Measurements from ENCODE around the gene CDC42BPA.
A peak's percentile ranks its signal among the peaks of the same experiment; 100 is the strongest.

The CDC42BPA gene

DNA sequence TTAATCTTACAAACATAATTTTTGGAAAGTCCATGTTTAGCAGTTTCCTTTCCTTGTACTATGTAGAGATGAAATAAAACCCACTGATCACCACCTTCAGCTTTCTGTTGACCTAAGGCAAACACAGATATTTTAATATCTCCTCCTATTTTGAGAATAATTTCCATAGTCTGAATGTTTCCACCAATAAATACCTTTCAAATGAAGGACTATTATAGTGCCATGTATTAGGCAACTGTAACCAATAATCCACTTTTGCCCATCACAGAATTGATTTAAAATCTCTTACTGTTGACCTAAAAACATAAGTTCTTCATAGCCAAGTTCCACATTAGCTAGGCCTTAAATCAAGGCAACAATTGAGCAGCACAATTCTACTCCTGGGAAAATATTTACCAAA is 1.8 kb downstream of the CDC42BPA start:
- H3K27ac ChIP-seq (ENCODE audit: low read depth, low read length) = peak overlapping the region; percentile 99
- peak overlapping the region; percentile 95 to 97 for H3K4me3 ChIP-seq (ENCODE audit: low read depth in 1 of 2, low read length in 2 of 2)
- H3K36me3 ChIP-seq (ENCODE audit: insufficient read depth, low read length) = no peaks in the 10 kb centered on the region
- H3K27me3 ChIP-seq (ENCODE audit: control insufficient read depth in 1 of 2, insufficient read depth in 2 of 2, low read length in 2 of 2) = no peaks in the 10 kb centered on the region
- H3K9me3 ChIP-seq (ENCODE audit: low read length) = no peaks in the 10 kb centered on the region
- H3K9ac ChIP-seq (ENCODE audit: low read length) = peak overlapping the region; percentile 35
- H3K4me1 ChIP-seq (ENCODE audit: insufficient read depth, low read length) = peaks cover 13% of the 10 kb centered on the region

DNA sequence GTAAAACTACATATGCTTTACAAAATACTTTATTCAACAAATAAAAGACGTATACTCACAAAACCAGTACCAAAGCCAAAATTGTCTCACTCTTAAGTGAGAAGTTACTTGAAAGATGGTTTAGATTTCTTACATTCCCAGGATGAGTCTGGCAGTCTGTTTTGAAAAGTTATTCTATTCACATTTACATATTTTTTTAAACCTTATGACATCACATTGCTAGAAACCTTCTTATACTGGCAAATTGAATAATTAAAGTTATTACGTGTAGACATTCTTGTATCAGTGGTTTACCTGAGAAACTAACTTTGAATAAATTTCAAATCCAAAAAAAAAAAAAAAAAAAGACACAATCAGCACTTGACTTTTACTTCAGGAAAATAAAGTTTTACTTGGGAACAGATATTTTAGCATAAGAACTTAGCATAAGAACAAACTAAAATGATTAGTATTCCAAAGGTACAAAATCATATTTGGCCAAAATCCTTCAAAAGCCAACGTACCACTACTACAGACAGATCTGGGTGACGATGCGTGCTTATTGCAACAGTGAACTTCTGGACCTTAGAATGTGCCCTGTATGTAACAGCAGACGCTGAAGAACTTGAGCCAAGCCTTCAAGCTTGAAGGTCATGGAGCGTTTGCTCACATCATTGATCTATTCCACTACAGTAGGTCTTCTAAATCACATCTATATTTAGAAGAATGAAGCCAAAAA is 2.5 kb downstream of the CDC42BPA start:
- no peaks in the 10 kb centered on the region for H3K36me3 ChIP-seq (ENCODE audit: insufficient read depth, low read length)
- H3K9ac ChIP-seq (ENCODE audit: low read length) = peak overlapping the region; percentile 35
- H3K4me3 ChIP-seq (ENCODE audit: low read depth in 1 of 2, low read length in 2 of 2) = peak overlapping the region; percentile 95 to 97
- H3K27ac ChIP-seq (ENCODE audit: low read depth, low read length) = peak overlapping the region; percentile 52
- H3K9me3 ChIP-seq (ENCODE audit: low read length) = no peaks in the 10 kb centered on the region
- H3K27me3 ChIP-seq (ENCODE audit: control insufficient read depth in 1 of 2, insufficient read depth in 2 of 2, low read length in 2 of 2) = no peaks in the 10 kb centered on the region
- H3K4me1 ChIP-seq (ENCODE audit: insufficient read depth, low read length) = peaks cover 13% of the 10 kb centered on the region

DNA sequence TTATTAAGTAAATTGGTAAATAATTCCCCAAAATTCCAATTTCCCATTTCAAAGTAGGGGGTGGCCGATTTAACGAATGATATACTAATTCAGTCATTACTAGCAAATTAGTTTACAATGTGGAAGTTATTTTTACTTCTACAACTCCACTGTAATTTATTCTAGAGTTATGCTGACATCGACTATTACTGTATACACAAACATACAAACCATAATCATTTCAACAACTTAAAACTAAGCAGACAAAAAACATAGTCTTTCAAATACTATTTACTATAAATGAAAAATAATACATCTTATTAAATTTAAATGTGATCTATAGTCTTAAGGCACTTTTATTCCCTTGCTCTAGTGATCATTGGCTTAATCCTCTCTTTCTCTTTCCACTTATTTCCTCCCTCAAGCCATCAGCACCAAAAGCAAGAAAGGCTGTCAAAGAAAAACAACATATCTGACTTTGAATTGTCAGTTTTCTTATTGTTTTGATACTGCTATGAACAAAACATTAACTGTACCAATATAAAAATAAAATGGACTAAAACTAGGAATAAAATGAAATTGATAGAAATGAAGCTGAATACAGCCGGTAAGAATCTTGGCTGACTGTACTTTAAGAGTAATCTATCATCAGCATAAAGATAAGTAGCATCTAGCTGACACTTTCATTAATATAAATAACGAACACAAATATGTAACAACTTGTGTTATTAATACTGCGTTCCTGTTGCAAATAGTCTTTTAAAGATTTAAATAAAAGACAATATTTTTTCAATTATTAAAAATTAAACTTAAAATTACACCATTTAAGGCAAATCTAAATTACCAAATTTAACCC is 4.1 kb downstream of the CDC42BPA start:
- Histone ChIP-seq H3K27me3 (ENCODE audit: control insufficient read depth in 1 of 2, insufficient read depth in 2 of 2, low read length in 2 of 2) (no peaks in the 10 kb centered on the region), H3K4me3 (ENCODE audit: low read depth in 1 of 2, low read length in 2 of 2) (no peak overlapping the region), H3K9ac (ENCODE audit: low read length) (no peak overlapping the region), H3K27ac (ENCODE audit: low read depth, low read length) (no peak overlapping the region), H3K9me3 (ENCODE audit: low read length) (no peaks in the 10 kb centered on the region), H3K4me1 (ENCODE audit: insufficient read depth, low read length) (peaks cover 14% of the 10 kb centered on the region), H3K36me3 (ENCODE audit: insufficient read depth, low read length) (no peaks in the 10 kb centered on the region)

DNA sequence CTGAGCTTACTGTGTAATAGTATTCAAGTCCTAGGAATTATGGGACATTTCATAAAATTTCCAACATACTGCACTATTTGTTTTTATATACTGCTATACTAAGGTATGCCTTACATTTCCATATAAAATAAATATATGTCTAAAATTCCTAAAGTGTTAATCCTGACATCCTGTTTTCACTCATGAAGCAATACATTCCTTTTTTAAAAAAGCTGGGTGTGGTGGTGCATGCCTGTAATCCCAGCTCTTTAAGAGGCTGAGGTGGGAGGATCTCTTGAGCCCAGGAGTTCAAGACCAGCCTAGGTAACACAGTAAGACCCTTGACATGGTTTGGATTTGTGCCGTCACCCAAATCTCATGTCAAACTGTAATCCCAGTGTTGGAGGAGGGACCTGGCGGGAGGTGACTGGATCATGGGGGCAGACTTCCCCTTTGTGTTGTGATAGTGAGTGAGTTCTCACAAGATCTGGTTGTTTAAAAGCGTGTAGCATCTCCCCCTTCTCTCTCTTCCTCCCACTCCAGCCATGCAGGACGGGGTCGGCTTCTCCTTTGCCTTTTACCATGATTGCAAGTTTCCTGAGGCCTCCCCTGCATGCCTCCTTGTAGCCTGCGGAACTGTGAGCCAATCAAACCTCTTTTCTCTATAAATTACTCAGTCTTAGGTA is 5.8 kb downstream of the CDC42BPA start:
- Histone ChIP-seq H3K9me3 (ENCODE audit: low read length) (no peaks in the 10 kb centered on the region), H3K4me3 (ENCODE audit: low read depth in 1 of 2, low read length in 2 of 2) (no peak overlapping the region), H3K9ac (ENCODE audit: low read length) (no peak overlapping the region), H3K27ac (ENCODE audit: low read depth, low read length) (no peak overlapping the region), H3K27me3 (ENCODE audit: control insufficient read depth in 1 of 2, insufficient read depth in 2 of 2, low read length in 2 of 2) (no peaks in the 10 kb centered on the region), H3K36me3 (ENCODE audit: insufficient read depth, low read length) (no peaks in the 10 kb centered on the region), H3K4me1 (ENCODE audit: insufficient read depth, low read length) (peaks cover 18% of the 10 kb centered on the region)

DNA sequence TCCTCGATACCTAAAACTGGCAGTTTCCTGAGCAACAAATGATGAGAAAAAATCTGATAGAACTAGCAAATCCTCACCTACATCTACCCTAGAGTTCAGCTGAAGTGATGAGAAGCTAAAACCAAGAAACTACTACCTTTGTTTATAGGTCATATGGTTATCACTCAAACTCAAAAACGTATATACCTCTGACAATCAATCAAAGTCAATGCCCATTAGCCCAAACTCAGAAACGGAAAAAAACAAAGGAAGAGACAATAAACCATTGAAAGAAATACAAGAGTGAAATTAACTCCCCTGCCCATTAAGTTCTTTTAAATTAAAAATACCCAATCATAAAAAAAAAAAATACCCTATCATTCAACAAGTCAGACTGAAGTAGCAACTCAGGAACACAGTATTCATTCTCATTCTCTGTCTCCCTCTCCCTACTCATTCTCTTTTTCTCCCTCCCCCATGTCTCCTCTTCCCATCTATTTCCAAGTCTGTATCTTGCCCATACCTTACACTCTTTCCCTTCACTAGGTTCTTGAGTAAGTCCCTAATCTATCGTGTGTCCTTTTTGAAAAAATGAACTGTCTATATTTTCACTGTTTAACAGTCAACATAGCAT is 6.8 kb downstream of the CDC42BPA start:
- Histone ChIP-seq H3K4me3 (ENCODE audit: low read depth in 1 of 2, low read length in 2 of 2) (no peak overlapping the region), H3K36me3 (ENCODE audit: insufficient read depth, low read length) (no peaks in the 10 kb centered on the region), H3K27ac (ENCODE audit: low read depth, low read length) (no peak overlapping the region), H3K9ac (ENCODE audit: low read length) (no peak overlapping the region), H3K27me3 (ENCODE audit: control insufficient read depth in 1 of 2, insufficient read depth in 2 of 2, low read length in 2 of 2) (no peaks in the 10 kb centered on the region), H3K4me1 (ENCODE audit: insufficient read depth, low read length) (peaks cover 25% of the 10 kb centered on the region), H3K9me3 (ENCODE audit: low read length) (no peaks in the 10 kb centered on the region)

DNA sequence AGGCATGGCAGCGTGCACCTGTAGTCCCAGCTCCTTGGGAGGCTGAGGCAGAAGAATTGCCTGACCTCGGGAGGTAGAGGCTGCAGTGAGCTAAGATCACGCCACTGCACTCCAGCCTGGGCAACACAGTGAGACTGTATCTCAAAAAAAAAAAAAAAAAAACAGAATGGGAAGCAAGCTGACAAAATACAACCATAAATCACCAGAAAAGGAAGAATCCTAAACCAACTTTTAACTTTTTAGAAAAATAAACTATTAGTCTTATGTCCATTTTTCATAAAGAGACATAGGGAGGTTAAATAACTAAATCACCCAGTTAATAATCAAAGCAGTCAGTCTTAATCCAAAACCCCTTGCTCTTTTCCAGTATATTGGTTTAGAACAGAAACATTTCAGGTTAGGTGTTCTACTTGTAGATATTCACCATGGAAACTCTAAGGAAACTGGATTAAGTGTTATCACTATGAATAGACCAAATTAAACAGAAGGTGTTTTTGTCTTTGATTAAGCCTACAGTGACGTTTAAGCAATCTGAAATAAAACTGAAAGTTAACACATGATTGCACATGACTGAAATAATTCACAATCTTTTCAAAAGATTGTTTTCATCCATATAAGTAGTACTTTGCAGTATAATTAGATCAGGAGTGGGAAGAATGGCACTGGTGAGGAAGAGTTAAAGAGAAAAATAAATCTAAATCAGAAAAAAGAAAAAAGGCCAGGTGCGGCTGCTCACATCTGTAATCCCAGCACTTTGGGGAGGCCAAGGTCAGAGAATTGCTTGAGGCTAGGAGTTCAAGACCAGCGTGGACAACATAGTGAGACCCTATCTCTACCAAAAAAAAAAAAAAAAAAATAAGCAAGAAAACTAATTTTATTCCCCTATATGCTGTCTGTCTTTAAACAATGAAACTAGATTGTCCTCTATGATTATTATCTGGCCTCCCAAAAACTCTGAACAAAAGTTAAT is 9.6 kb downstream of the CDC42BPA start:
- no peaks in the 10 kb centered on the region for H3K9me3 ChIP-seq (ENCODE audit: low read length)
- no peak overlapping the region for H3K4me3 ChIP-seq (ENCODE audit: low read depth in 1 of 2, low read length in 2 of 2)
- H3K4me1 ChIP-seq (ENCODE audit: insufficient read depth, low read length) = peaks cover 24% of the 10 kb centered on the region
- no peaks in the 10 kb centered on the region for H3K27me3 ChIP-seq (ENCODE audit: control insufficient read depth in 1 of 2, insufficient read depth in 2 of 2, low read length in 2 of 2)
- H3K36me3 ChIP-seq (ENCODE audit: insufficient read depth, low read length) = no peaks in the 10 kb centered on the region
- no peak overlapping the region for H3K9ac ChIP-seq (ENCODE audit: low read length)
- no peak overlapping the region for H3K27ac ChIP-seq (ENCODE audit: low read depth, low read length)

DNA sequence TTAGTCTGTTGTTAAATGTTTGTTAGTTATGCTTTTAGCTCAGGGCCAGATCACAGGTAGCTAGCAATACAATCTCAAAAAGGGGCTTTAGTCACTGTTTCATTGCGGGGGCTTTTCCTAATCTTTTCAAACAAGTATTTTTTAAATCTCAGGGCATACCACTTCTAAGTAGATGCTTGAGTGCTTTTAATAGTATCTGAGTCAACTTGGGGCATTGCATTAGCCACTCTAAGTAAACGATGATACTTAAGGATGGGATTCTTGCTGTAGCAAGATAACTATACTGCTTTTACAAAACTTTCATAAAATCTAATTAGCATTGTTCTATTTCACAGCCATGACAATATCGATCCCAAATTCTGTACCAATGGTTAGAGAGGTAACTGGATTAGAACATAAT is 11.6 kb downstream of the CDC42BPA start:
- no peaks in the 10 kb centered on the region for H3K36me3 ChIP-seq (ENCODE audit: insufficient read depth, low read length)
- no peak overlapping the region for H3K27ac ChIP-seq (ENCODE audit: low read depth, low read length)
- no peaks in the 10 kb centered on the region for H3K27me3 ChIP-seq (ENCODE audit: control insufficient read depth in 1 of 2, insufficient read depth in 2 of 2, low read length in 2 of 2)
- H3K4me3 ChIP-seq (ENCODE audit: low read depth in 1 of 2, low read length in 2 of 2) = no peak overlapping the region
- no peak overlapping the region for H3K9ac ChIP-seq (ENCODE audit: low read length)
- no peaks in the 10 kb centered on the region for H3K9me3 ChIP-seq (ENCODE audit: low read length)
- peaks cover 14% of the 10 kb centered on the region for H3K4me1 ChIP-seq (ENCODE audit: insufficient read depth, low read length)

DNA sequence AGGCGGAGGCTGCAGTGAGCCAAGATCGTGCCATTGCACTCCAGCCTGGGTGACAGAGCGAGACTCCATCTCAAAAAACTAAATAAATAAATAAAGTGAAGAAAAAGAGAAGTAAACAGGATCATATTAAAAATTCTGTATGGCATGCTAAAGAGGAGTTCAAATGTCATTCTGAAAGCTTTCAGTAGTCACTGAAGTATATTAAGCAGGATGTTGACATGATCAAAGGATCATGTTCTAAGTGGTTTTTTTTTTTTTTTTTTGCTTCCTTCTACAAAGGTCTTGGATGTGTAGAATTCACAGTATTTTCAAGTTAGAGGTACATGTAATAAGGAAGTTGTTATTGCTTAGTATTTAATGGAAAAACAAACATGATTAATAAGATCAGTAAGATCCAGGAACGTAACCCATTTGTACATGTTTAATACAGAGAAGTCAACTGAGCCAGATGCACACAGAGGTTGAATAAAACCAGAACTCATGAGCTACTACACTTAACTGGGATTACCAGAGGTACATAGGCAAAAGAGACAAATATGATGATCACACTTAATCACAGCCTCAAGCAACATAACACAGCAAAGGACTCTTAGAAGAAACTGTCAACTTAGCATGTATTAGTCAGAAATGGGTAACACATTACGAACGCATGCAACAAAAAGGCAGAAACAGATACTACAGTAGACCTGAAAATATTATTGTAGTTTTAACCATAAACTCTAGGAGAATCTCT is 12.2 kb downstream of the CDC42BPA start:
- no peak overlapping the region for H3K4me3 ChIP-seq (ENCODE audit: low read depth in 1 of 2, low read length in 2 of 2)
- H3K9ac ChIP-seq (ENCODE audit: low read length) = no peak overlapping the region
- no peaks in the 10 kb centered on the region for H3K36me3 ChIP-seq (ENCODE audit: insufficient read depth, low read length)
- peaks cover 14% of the 10 kb centered on the region for H3K4me1 ChIP-seq (ENCODE audit: insufficient read depth, low read length)
- no peak overlapping the region for H3K27ac ChIP-seq (ENCODE audit: low read depth, low read length)
- no peaks in the 10 kb centered on the region for H3K27me3 ChIP-seq (ENCODE audit: control insufficient read depth in 1 of 2, insufficient read depth in 2 of 2, low read length in 2 of 2)
- no peaks in the 10 kb centered on the region for H3K9me3 ChIP-seq (ENCODE audit: low read length)

DNA sequence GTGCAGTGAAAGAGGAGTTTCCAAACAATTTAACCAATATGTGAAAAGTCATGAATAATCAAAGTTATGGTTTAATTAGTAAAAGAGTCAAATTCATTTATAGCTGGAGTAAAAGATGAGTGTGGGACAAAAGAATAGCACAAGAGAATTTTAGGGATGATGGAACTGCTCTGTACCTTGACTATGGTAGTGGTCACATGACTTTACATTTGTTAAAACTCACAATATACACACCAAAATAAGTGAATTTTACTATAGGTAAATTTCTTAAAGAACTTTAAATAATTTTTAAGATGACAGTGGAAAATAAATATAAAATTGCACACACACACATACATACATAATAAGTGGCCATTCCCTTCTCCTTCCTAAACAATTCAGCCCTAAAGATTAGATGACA is 13.6 kb downstream of the CDC42BPA start:
- Histone ChIP-seq H3K36me3 (ENCODE audit: insufficient read depth, low read length) (no peaks in the 10 kb centered on the region), H3K4me3 (ENCODE audit: low read depth in 1 of 2, low read length in 2 of 2) (no peak overlapping the region), H3K9ac (ENCODE audit: low read length) (no peak overlapping the region), H3K27me3 (ENCODE audit: control insufficient read depth in 1 of 2, insufficient read depth in 2 of 2, low read length in 2 of 2) (no peaks in the 10 kb centered on the region), H3K4me1 (ENCODE audit: insufficient read depth, low read length) (peaks cover 20% of the 10 kb centered on the region), H3K27ac (ENCODE audit: low read depth, low read length) (no peak overlapping the region), H3K9me3 (ENCODE audit: low read length) (no peaks in the 10 kb centered on the region)

DNA sequence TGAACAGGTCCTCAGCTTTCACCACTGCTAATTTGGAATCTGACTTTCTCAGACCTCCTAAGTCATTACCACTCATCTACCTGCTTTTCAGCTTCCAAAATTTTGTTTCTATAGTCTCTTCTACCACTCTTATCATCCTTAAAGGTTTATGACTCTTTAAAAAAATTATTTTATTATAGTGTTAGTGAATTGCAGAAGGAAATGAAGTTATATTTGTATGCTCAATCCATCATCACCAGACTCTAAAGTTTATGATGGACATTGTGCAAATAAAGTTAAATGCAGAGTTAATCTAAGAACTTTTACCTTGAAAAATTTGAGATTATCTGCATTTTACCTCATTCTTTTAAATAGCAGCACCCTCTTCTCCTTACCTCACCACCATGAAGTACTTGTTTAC is 14.6 kb downstream of the CDC42BPA start:
- Histone ChIP-seq H3K4me1 (ENCODE audit: insufficient read depth, low read length) (peaks cover 25% of the 10 kb centered on the region), H3K4me3 (ENCODE audit: low read depth in 1 of 2, low read length in 2 of 2) (no peak overlapping the region), H3K9ac (ENCODE audit: low read length) (no peak overlapping the region), H3K27ac (ENCODE audit: low read depth, low read length) (no peak overlapping the region), H3K36me3 (ENCODE audit: insufficient read depth, low read length) (no peaks in the 10 kb centered on the region), H3K9me3 (ENCODE audit: low read length) (no peaks in the 10 kb centered on the region), H3K27me3 (ENCODE audit: control insufficient read depth in 1 of 2, insufficient read depth in 2 of 2, low read length in 2 of 2) (no peaks in the 10 kb centered on the region)
